BLaER1 treated with 17β-estradiol and CSF1 and Interleukin-3, amounts not matched to agents 10 nM and 100 nM (cell line): Measurements from ENCODE around the gene RXFP3.

Experiments
- H3K27ac ChIP-seq, 11 experiments: shearing (Covaris generic); formaldehyde crosslinking; 2 replicates each; pipeline ENCODE4 v1.8.1; 2022
- H3K27me3 ChIP-seq, 11 experiments: shearing (Covaris generic); formaldehyde crosslinking; 2 replicates each; pipeline ENCODE4 v1.8.1; 2022
- H3K36me3 ChIP-seq, 11 experiments: shearing (Covaris generic); formaldehyde crosslinking; 2 replicates each; pipeline ENCODE4 v1.8.1; 2022
- H3K4me1 ChIP-seq, 10 experiments: shearing (Covaris generic); formaldehyde crosslinking; 2 replicates each; pipeline ENCODE4 v1.8.1; 2022
- H3K4me2 ChIP-seq, 11 experiments: shearing (Covaris generic); formaldehyde crosslinking; 2 replicates each; pipeline ENCODE4 v1.8.1; 2022
- H3K4me3 ChIP-seq, 10 experiments: shearing (Covaris generic); formaldehyde crosslinking; 2 replicates each; pipeline ENCODE4 v1.8.1; 2022
- H3K9ac ChIP-seq, 11 experiments: shearing (Covaris generic); formaldehyde crosslinking; 2 replicates each; pipeline ENCODE4 v1.8.1; 2022
- H3K9me3 ChIP-seq, 11 experiments: shearing (Covaris generic); formaldehyde crosslinking; replicated peaks in 1 of 11; 2 replicates each; pipeline ENCODE4 v1.8.1; 2022
- H4K20me1 ChIP-seq, 11 experiments: shearing (Covaris generic); formaldehyde crosslinking; 2 replicates each; pipeline ENCODE4 v1.8.1; 2022
- Cebpa-rat ChIP-seq, 11 experiments: shearing (Covaris generic); IDR thresholded peaks; 2 replicates each; pipeline ENCODE4 v1.8.1; 2022

RXFP3 gene

GRCh38 chr5:33968211-33969005 lies 32.2 kb downstream of the RXFP3 start:
- Histone ChIP-seq H3K9me3 (no peaks in the 10 kb centered on the region), H4K20me1 (no peaks in the 10 kb centered on the region), H3K4me1 (peaks cover 0 to 15% (median 0%) of the 10 kb centered on the region in 10 experiments; a peak in 7 of 20 replicates), H3K4me2 (no peak overlapping the region), H3K4me3 (no peak overlapping the region), H3K36me3 (no peaks in the 10 kb centered on the region), H3K9ac (no peak overlapping the region), H3K27me3 (no peaks in the 10 kb centered on the region), H3K27ac (no peak overlapping the region)
- TF ChIP-seq Cebpa-rat (IDR thresholded peaks at IDR 0.05): no peak

GRCh38 chr5:33969572-33970452 lies 33.6 kb downstream of the RXFP3 start:
- peaks cover 0 to 2% (median 0%) of the 10 kb centered on the region in 10 experiments; a peak in 4 of 20 replicates for H3K4me1 ChIP-seq
- no peak overlapping the region for H3K9ac ChIP-seq
- H3K36me3 ChIP-seq: no peaks in the 10 kb centered on the region
- H3K9me3 ChIP-seq: no peaks in the 10 kb centered on the region
- no peak for TF ChIP-seq Cebpa-rat (IDR thresholded peaks at IDR 0.05)
- H3K27ac ChIP-seq: no peak overlapping the region
- H3K4me3 ChIP-seq: no peak overlapping the region
- no peaks in the 10 kb centered on the region for H4K20me1 ChIP-seq
- H3K4me2 ChIP-seq: no peak overlapping the region
- no peaks in the 10 kb centered on the region for H3K27me3 ChIP-seq

GRCh38 chr5:33973271-33973670 lies 37.1 kb downstream of the RXFP3 start:
- H3K4me3 ChIP-seq: no peak overlapping the region
- H3K4me2 ChIP-seq: no peak overlapping the region
- H3K27ac ChIP-seq: no peak overlapping the region
- H3K27me3 ChIP-seq: no peaks in the 10 kb centered on the region
- H4K20me1 ChIP-seq: no peaks in the 10 kb centered on the region
- H3K36me3 ChIP-seq: no peaks in the 10 kb centered on the region
- no peak overlapping the region for H3K9ac ChIP-seq
- no peaks in the 10 kb centered on the region for H3K4me1 ChIP-seq
- no peak for TF ChIP-seq Cebpa-rat (IDR thresholded peaks at IDR 0.05)
- H3K9me3 ChIP-seq: no peaks in the 10 kb centered on the region

- H3K4me1 ChIP-seq: no peaks in the 10 kb centered on the region
- no peaks in the 10 kb centered on the region for H3K36me3 ChIP-seq
- H3K9ac ChIP-seq: no peak overlapping the region
- no peak overlapping the region for H3K4me2 ChIP-seq
- no peak for TF ChIP-seq Cebpa-rat (IDR thresholded peaks at IDR 0.05)
- H4K20me1 ChIP-seq: no peaks in the 10 kb centered on the region
- no peaks in the 10 kb centered on the region for H3K9me3 ChIP-seq
- no peaks in the 10 kb centered on the region for H3K27me3 ChIP-seq
- H3K4me3 ChIP-seq: no peak overlapping the region
- H3K27ac ChIP-seq: no peak overlapping the region
Measured at GRCh38 chr5:33975852-33976251, 39.7 kb downstream of the RXFP3 start.

GRCh38 chr5:33976307-33976706 lies 40.1 kb downstream of the RXFP3 start:
- Histone ChIP-seq H3K27ac (no peak overlapping the region), H3K4me3 (no peak overlapping the region), H3K9ac (no peak overlapping the region), H3K9me3 (no peaks in the 10 kb centered on the region), H3K36me3 (no peaks in the 10 kb centered on the region), H3K27me3 (no peaks in the 10 kb centered on the region), H3K4me2 (no peak overlapping the region), H3K4me1 (no peaks in the 10 kb centered on the region), H4K20me1 (no peaks in the 10 kb centered on the region)
- no peak for TF ChIP-seq Cebpa-rat (IDR thresholded peaks at IDR 0.05)

- Histone ChIP-seq H3K4me2 (no peak overlapping the region), H3K9me3 (no peaks in the 10 kb centered on the region), H4K20me1 (no peaks in the 10 kb centered on the region), H3K36me3 (no peaks in the 10 kb centered on the region), H3K4me1 (no peaks in the 10 kb centered on the region), H3K27me3 (no peaks in the 10 kb centered on the region), H3K9ac (no peak overlapping the region), H3K27ac (no peak overlapping the region), H3K4me3 (no peak overlapping the region)
- TF ChIP-seq Cebpa-rat (IDR thresholded peaks at IDR 0.05): no peak
Measured at GRCh38 chr5:33978306-33978705, 42.1 kb downstream of the RXFP3 start.

GRCh38 chr5:33980030-33980429 lies 43.8 kb downstream of the RXFP3 start:
- Histone ChIP-seq H3K4me3 (no peak overlapping the region), H3K9ac (no peak overlapping the region), H3K9me3 (peaks cover 0 to 5% (median 1%) of the 10 kb centered on the region in 11 experiments; a peak in 10 of 22 replicates), H3K27ac (no peak overlapping the region), H3K4me1 (no peaks in the 10 kb centered on the region), H3K4me2 (no peak overlapping the region), H3K27me3 (no peaks in the 10 kb centered on the region), H4K20me1 (no peaks in the 10 kb centered on the region), H3K36me3 (no peaks in the 10 kb centered on the region)
- TF ChIP-seq Cebpa-rat (IDR thresholded peaks at IDR 0.05): no peak

- no peaks in the 10 kb centered on the region for H3K27me3 ChIP-seq
- H3K4me3 ChIP-seq: no peak overlapping the region
- peaks cover 0 to 5% (median 4%) of the 10 kb centered on the region in 11 experiments; a peak in 10 of 22 replicates for H3K36me3 ChIP-seq
- no peaks in the 10 kb centered on the region for H4K20me1 ChIP-seq
- peaks cover 0 to 13% (median 9%) of the 10 kb centered on the region in 11 experiments; a peak in 12 of 22 replicates for H3K9me3 ChIP-seq
- TF ChIP-seq Cebpa-rat (IDR thresholded peaks at IDR 0.05): no peak
- no peaks in the 10 kb centered on the region for H3K4me1 ChIP-seq
- H3K4me2 ChIP-seq: no peak overlapping the region
- no peak overlapping the region for H3K27ac ChIP-seq
- no peak overlapping the region for H3K9ac ChIP-seq
Measured at GRCh38 chr5:33981408-33982162, 45.4 kb downstream of the RXFP3 start.

GRCh38 chr5:33984178-33984577 lies 48.0 kb downstream of the RXFP3 start:
- no peak overlapping the region for H3K4me2 ChIP-seq
- H3K36me3 ChIP-seq: peaks cover 23 to 31% (median 29%) of the 10 kb centered on the region in 11 experiments
- H3K9me3 ChIP-seq: peaks cover 0 to 21% (median 15%) of the 10 kb centered on the region in 11 experiments; a peak in 16 of 22 replicates
- no peak for TF ChIP-seq Cebpa-rat (IDR thresholded peaks at IDR 0.05)
- no peak overlapping the region for H3K27ac ChIP-seq
- H3K4me1 ChIP-seq: no peaks in the 10 kb centered on the region
- H4K20me1 ChIP-seq: no peaks in the 10 kb centered on the region
- no peaks in the 10 kb centered on the region for H3K27me3 ChIP-seq
- no peak overlapping the region for H3K4me3 ChIP-seq
- H3K9ac ChIP-seq: no peak overlapping the region
